NCI-H146 treated with DMSO at 0.1 percent for 48 hours (cell line): ENCODE data around the gene CNNM3.

Source experiments
- DNase-seq: peaks from one replicate; lab custom pipeline; 2025; ENCODE audit not compliant: unreplicated experiment; lab: John Stamatoyannopoulos, UW

CNNM3 gene

GRCh38 chr2:96816836-96817702, 1.0 kb downstream of the CNNM3 start:
- no peak for DNase-seq

- DNase-seq = no peak
These were observed 1.8 kb downstream of the CNNM3 start for GRCh38 chr2:96817882-96818281.

- DNase-seq = peak; percentile 81
These were observed 3.2 kb downstream of the CNNM3 start for GRCh38 chr2:96819128-96819875.

GRCh38 chr2:96819876-96820511, 3.9 kb downstream of the CNNM3 start:
- DNase-seq = no peak

GRCh38 chr2:96821113-96821675, 5.1 kb downstream of the CNNM3 start:
- DNase-seq = no peak

GRCh38 chr2:96822786-96823185, 6.7 kb downstream of the CNNM3 start:
- DNase-seq = no peak

DNA sequence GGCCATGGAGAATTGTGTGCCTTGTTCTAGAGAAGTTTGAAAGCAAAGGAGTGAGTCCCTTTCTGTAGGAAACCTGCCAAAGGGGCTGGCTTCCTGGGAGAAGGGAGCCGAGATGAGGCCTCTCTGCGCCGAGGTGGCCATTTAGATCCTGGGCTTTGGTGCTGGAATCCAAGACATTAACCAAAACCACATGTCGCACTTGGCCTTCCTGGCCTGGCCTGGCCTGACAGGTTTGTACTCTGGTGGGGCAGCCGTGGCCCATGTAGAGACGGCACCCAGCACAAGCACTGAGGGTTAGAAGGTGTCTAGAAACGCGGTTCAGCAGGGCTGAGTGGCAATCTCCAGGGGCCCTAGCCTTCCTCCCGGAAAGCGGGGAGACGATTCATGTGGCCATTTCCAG, 7.1 kb downstream of the CNNM3 start:
- no peak for DNase-seq

- DNase-seq = no peak
These were observed 8.2 kb downstream of the CNNM3 start for GRCh38 chr2:96824079-96824870.

- no peak for DNase-seq
These were observed 9.0 kb downstream of the CNNM3 start for GRCh38 chr2:96825057-96825456.

DNA sequence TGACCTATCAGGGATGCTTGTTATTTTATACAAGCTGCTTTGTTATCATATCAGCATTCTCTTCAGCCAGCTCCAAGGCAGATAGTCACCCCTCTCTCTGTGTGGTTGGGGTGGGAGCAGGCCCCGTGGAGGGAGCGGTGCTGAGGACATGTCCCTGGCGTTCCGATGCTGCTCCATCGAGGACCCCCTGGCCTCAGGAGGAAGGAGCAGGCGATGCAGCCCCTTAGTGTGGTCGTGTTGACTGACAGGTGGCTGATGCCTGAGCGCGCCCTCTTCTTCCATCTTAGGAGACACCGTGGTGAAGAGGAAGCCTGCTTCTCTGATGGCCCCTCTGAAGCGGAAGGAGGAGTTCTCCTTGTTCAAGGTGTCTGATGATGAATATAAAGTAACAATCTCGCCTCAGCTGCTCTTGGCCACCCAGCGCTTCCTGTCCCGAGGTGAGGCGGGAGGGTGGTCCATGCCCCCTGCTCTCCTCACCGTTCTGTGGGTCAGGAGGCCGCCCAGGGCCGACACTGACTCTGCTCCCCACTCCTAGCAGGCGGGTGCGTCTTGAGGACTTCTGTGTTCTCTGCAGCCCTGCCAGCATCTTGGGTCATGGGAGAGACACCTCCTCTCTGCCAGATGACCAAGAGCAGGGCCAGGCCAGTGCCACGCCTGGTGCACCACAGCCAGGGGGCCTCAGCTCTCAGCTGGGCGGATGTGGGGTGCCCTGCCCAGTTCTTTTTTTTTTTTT, 10.6 kb downstream of the CNNM3 start:
- no peak for DNase-seq

- DNase-seq = no peak
These were observed 12.4 kb downstream of the CNNM3 start for GRCh38 chr2:96828436-96828835.

DNA sequence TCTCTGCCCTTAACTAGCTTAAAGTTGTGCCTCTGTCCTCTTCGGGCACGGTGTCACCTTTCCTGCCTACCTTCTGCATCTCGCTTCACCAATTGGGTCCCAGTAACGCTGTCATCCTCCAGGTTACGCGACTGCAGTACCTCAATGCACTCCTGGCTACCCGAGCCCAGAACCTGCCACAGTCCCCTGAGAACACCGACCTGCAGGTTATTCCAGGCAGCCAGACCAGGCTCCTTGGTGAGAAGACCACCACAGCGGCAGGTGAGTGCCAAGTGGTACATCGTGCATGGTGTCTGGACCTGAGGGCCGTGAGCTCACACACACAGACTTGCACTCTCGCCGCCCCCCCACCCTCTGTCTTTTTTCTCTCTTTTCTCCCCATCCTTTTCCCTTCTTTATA, 12.8 kb downstream of the CNNM3 start:
- no peak for DNase-seq

DNA sequence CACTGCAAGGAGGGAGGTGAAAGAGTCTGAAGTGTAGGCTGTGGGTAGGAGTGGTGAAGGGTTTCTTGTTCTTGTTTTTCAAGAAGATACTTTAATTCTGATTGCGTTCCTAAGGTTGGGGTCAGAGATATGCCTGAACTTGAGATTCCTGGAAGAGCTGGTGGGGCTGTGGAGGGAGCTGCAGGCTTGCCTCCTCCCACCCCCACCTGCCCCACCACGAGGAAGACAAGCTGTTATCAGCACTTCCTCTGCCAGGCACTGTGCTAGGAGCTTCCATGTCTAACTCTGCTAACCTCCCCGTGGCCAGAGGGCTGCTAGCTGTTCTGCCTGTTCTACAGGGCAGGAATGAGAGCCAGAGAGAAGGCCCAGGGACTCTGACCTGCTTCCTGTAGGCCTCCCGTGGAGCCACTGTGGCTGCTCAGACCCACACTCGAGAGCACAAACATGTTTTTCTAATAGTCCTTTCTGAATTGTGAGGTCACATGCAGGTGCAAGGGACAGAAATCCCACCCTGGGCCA, 14.0 kb downstream of the CNNM3 start:
- no peak for DNase-seq

DNA sequence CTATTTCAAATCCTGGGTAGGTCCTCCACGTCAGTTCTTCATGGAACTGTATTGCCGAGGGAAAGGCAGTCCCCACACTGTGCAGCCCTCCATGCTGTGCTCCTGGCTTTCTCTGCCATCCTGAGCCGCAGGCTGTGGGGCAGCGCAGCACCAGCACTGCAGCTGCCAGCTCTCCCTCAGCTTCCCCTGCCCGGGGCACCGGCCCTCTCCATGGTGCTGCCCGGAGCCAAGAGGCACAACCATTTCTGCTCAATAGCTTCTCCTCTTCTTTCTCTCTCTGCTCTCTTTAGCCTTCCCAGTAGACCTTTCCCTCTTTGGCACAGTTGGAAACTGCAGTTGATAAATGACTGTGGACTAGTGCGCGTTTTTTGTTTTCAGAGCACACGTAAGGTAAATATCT, 15.6 kb downstream of the CNNM3 start:
- DNase-seq = no peak

- DNase-seq = no peak
These were observed 16.3 kb downstream of the CNNM3 start for GRCh38 chr2:96832408-96832753.

GRCh38 chr2:96832754-96833507, 16.9 kb downstream of the CNNM3 start:
- peak; percentile 95 for DNase-seq

- no peak for DNase-seq
These were observed 19.8 kb downstream of the CNNM3 start for GRCh38 chr2:96835830-96836229.

GRCh38 chr2:96837575-96837974, 21.5 kb downstream of the CNNM3 start:
- no peak for DNase-seq
